Astrocyte of the cerebellum (primary cell): ENCODE measurements around the gene OGFOD2.

Experiments
- DNase-seq: peaks from one replicate; pipeline ENCODE4 v3.0.0-alpha.2; 2011; ENCODE audit warnings: low read depth
- H3K4me3 ChIP-seq: 2 replicates; pipeline ENCODE4 v1.5.1; 2011; ENCODE audit warnings: mild to moderate bottlenecking, low read depth, low read length, moderate library complexity
- in situ Hi-C: cut with HindIII; loops from 2 replicates; pipeline ENCODE4 v1.10.0; 2017; ENCODE audit warnings: low sequenced_read_pairs
- TF ChIP-seq, protein P1 (sequence below): IDR thresholded peaks from 2 replicates; pipeline ENCODE4 v1.5.1; 2012; ENCODE audit warnings: low read length, low read depth, moderate library complexity, mild to moderate bottlenecking; ENCODE audit errors: missing control alignments

OGFOD2 gene

DNA sequence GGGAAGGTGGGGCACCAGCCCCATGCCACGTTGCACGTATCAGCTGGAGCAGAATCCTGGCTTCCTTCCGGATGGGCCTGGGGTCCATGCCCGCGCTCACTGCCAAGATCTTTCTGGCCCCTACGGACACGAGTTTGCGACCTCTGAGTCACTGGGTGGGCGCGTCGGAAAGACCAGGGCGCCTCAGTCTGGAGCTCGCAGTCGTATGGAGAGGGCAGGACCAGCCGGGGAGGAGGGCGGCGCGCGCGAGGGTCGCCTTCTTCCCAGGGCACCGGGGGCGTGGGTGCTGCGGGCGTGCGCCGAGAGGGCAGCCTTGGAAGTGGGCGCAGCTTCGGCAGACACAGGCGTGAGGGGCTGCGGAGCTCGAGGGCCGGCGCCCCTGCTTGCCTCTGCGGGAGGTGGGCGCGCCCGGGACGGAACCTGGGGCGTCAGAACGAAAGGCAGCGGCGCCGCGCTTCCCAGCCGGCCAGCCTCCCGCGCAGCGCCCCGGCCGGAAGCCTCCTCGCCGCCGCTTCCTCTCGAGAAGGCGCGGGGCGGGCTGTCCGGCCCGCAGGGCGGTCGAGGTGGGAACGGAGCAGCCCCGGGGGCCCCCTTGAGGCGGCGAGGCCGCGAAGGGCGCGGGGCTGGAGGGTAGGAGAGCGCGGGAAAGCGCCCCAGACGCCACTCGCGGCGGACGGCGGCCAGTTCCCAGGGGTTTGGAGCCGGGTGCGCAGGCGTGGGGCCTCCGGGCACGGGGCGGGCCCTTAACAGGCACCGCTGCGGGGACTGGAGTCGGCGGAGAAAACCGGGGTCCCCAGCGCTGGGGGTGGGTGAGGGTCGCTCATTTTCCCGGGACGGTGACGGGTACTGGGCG, 5.4 kb downstream of the OGFOD2 start, which contains the start of gene ARL6IP4:
Gene ARL6IP4 (plus strand): TSS at position 499 of the 853 bp plus-strand sequence. CDS start 459 bp downstream, outside the sequence.
- in situ Hi-C loops, result no loop called here
- TF ChIP-seq, protein P1, sequence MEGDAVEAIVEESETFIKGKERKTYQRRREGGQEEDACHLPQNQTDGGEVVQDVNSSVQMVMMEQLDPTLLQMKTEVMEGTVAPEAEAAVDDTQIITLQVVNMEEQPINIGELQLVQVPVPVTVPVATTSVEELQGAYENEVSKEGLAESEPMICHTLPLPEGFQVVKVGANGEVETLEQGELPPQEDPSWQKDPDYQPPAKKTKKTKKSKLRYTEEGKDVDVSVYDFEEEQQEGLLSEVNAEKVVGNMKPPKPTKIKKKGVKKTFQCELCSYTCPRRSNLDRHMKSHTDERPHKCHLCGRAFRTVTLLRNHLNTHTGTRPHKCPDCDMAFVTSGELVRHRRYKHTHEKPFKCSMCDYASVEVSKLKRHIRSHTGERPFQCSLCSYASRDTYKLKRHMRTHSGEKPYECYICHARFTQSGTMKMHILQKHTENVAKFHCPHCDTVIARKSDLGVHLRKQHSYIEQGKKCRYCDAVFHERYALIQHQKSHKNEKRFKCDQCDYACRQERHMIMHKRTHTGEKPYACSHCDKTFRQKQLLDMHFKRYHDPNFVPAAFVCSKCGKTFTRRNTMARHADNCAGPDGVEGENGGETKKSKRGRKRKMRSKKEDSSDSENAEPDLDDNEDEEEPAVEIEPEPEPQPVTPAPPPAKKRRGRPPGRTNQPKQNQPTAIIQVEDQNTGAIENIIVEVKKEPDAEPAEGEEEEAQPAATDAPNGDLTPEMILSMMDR, result no peak
- no peak for DNase-seq

DNA sequence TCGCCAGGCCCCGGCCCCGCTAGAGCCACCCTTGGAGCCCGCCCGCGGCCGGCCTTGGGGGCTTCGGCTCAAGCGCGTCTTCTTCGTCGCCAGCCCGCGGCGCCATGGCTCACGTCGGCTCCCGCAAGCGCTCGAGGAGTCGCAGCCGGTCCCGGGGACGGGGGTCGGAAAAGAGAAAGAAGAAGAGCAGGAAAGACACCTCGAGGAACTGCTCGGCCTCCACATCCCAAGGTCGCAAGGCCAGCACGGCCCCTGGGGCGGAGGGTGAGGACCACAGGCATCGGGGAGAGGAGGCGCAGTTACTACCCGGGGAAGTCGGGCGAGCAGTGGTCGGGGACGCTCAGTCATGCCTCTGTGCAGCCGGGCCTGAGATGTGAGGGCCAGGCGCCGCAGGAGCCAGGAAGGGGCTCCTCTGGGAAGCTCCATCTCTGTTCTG, 6.0 kb downstream of the OGFOD2 start:
- no peak for DNase-seq
- H3K4me3 ChIP-seq, result peak overlapping the region; percentile 77
- TF ChIP-seq, protein P1, result no peak
- in situ Hi-C loops, result no loop called here

More for the DNA sequence above, 5.4 kb downstream of the OGFOD2 start, which contains the start of gene ARL6IP4:
- H3K4me3 ChIP-seq, result peak within 1 kb of the TSS; percentile 77

DNA sequence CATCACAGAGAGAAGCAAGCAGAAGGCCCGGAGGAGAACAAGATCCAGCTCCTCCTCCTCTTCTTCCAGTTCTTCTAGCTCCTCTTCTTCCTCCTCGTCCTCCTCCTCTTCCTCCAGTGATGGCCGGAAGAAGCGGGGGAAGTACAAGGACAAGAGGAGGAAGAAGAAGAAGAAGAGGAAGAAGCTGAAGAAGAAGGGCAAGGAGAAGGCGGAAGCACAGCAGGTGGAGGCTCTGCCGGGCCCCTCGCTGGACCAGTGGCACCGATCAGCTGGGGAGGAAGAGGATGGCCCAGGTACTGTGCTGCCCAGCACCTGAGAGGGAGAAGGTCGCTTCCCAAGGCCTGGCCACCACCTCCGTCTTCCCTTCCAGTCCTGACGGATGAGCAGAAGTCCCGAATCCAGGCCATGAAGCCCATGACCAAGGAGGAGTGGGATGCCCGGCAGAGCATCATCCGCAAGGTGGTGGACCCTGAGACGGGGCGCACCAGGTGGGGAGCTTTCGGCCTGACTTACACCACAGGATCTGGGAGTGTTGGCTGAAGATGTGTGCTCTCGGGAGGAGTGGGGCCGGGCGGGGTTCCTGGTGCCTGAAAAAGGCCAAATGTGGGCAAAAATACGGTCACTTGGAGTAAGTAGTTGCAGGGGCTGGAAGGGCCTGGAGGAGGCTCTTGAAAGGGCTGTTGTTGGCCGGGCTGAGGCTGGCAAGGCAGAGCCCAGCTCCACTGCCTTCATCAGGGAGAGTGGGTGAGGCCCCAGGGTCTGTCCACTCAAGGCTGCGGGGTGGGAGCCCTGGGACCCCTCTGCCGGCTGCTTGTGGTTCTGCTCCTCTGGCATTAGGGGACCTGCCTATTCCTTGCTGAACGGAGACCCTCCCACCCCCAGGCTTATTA, 6.8 kb downstream of the OGFOD2 start:
- peak overlapping the region; percentile 77 for H3K4me3 ChIP-seq
- TF ChIP-seq, protein P1, result no peak
- in situ Hi-C loops, result no loop called here
- DNase-seq, result no peak

DNA sequence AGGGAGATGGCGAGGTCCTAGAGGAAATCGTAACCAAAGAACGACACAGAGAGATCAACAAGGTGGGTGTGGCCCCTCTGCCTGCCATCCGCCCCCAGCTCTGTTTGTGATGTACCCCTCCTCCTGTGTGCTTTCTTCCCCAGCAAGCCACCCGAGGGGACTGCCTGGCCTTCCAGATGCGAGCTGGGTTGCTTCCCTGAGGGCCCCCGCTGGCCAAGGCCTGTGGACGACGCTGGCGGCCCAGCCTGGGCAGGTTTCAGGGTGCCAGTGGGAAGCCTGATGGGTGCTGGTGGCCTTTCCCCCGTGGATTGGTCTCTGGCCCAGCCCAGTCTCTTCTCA, 7.4 kb downstream of the OGFOD2 start:
- no peak for DNase-seq
- H3K4me3 ChIP-seq, result no peak overlapping the region
- TF ChIP-seq, protein P1, result no peak
- in situ Hi-C loops, result no loop called here

DNA sequence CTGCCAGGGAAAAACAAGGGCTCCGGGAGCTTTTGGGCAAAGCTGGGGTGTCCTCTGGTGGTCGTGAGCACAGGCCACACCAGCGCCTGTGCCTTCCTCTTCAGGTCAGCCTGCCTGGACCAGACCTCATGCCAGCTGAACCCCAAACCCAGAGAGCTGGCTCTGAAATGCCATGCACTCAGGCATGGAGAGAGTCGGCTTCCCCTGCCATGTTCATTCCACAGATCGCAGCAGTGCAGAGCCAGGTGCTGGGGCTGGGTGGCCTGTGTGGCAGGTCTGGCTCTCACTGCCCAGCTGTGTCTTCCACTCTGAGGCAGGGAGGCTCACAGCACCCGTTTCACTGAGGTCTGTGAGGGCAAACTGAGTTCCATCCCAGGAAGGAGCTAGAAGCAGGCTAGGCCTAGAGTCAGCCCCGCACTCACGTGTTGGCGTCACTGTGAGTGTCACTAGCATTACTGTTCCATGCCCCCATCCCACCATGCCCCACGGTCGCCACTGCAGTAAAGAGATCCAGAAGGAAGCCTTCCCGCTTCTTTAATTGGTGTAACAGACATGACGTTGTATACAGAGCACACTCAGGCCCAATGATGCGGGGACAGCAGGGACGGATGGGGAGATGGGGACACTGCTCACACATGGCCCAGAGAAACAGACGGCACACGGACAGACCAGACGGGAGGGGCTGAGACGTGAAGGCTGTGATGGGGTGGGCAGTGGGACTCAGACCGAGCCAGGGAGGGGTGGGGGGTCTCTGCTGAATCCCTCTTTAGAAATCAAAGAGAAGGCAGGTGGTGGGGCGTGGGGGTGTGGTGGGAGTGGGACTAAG, 8.1 kb downstream of the OGFOD2 start:
- TF ChIP-seq, protein P1, result no peak
- in situ Hi-C loops, result no loop called here
- DNase-seq, result no peak
- H3K4me3 ChIP-seq, result no peak overlapping the region
